Activated naive CD4-positive, alpha-beta T cell treated with anti-CD3 and anti-CD28 coated beads, Interleukin-2, amount 50 U/mL, for 72 hours (primary cell): Measurements from ENCODE around the gene UMODL1. TPM values are rescaled to one million over a fixed set of nuclear protein-coding genes. Genes with fewer than 3 reads are reported as not detected.

Experiments used
- ATAC-seq, 2 donors: fragments of 150-1000 bp; cut with Tn5 transposase; 2 replicates each; pipeline ENCODE4 v1.10.0; 2021; ENCODE audit warnings: mild to moderate bottlenecking in 2 of 2, moderate library complexity in 2 of 2
- DNase-seq, 2 donors: peaks; one replicate each; pipeline ENCODE4 v3.0.0; 2021 to 2022; ENCODE audit warnings: low spot score in 2 of 2
- H3K27ac Mint-ChIP-seq, 2 donors: one replicate each; pipeline ENCODE4 v1.8.0; 2022; ENCODE audit warnings: mild to moderate bottlenecking in 2 of 2, mixed read lengths in 2 of 2
- H3K36me3 Mint-ChIP-seq, 2 donors: one replicate each; pipeline ENCODE4 v1.8.0; 2022; ENCODE audit warnings: mixed read lengths in 2 of 2
- H3K9me3 Mint-ChIP-seq, 2 donors: one replicate each; pipeline ENCODE4 v1.8.0; 2022; ENCODE audit warnings: mixed read lengths in 2 of 2
- total RNA-seq, 2 donors: library from RNA; stranded (reverse); gene quantifications; one replicate each; pipeline ENCODE4 v1.2.3, GENCODE V29; 2022

UMODL1 gene
- total RNA-seq, 2 donors from 2014 or later: 0.09 to 0.18 TPM

DNA sequence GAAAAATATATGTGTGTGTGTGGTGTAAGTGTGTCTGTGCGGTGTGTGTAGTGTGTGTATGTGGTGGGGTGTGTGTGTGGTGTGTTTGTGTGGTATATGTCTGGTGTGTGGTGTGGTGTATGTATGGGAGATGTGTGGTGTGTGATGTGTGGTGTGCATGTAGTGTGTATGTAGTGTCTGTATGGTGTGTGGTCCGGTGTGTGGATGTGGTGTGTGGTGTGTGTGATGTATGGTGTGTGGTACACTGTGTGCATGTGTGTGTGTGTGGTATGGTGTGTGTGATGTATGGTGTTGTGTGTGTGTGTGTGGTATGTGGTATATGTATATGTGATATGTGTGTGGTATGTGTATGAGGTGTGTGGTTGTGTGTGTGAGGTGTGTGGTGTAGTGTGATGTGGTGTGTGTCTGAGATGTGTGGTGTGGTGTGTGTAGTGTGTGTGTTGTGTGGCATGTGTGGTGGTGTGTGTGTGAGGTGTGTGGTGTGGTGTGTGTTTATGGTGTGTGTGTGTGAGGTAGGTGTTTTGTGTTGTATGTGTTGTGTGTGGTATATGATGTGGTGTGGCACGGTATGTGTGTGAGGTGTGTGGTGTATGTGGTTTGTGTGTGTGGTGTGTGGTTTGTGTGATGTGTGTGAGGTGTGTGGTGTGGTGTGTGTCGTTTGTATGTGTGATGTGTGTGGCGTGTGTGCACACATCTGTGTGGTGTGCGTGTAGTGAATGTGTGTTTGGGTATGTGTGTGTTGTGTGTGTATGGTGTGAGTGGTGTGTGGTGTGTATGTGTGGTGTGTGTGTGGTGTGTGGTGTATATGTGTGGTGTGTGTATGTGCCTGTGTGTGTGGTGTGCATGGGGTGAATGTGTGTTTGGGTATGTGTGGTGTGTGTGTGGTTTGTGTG, 112.5 kb downstream of the UMODL1 start:
- no peak for DNase-seq
- Mint-ChIP-seq H3K36me3 (peaks cover 10 to 18% of the 10 kb centered on the region in 2 donors), H3K27ac (no peak overlapping the region), H3K9me3 (peaks cover 13 to 15% of the 10 kb centered on the region in 2 donors)
- no peak for ATAC-seq

DNA sequence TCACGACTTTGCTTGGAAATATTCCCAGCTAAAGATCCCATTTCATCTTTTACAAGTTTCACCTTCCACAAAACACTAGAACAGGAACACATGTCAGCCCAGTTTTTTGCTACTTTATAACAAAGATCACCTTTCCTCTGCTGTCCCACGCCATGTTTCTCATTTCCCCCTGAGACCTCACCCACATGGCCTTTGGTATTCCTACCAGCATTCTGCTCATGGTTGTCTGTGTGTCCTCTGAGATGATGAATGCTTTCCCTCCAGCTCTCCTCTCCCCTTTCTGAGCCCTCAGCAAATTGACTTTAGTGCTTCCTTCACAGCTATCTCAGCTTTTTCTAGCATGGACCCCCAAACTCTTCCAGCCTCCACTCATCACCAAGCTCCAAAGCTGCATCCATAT, 115.5 kb downstream of the UMODL1 start:
- no peak for ATAC-seq
- no peak for DNase-seq
- Mint-ChIP-seq H3K36me3 (peaks cover 10 to 18% of the 10 kb centered on the region in 2 donors), H3K9me3 (peaks cover 13 to 15% of the 10 kb centered on the region in 2 donors), H3K27ac (peak overlapping the region; percentile 6 to 86)

DNA sequence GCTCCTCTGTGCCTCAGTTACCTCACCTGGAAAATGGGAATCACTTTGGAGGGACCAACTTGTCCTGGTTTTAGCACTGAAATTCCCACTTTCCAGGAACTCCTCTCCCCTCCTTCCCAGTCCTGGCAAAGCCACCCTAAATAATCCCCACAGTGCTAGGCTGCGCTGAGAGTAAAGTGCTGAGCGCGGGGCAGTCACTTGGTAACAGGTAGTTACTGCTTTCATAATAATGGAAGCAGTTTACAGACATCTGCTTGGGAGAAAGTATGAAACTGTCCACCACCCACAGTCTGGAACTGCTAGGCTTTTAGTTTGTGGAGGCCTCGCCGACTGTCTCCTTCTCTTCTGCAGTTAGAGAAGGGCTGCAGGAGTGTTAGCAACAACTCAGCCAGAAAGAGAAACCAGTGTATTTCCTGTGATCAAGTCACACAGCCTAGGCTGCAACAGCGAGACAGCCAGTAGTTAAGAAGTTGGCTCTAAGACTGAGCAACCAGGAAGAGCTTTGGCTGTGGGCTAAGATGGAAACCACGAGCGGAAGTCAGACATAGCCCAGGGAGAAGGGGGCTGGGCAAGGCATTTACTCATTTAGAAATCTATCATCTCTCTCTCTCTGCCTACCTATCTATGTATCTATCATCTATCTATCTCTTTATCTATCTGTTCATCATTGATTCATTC, 117.0 kb downstream of the UMODL1 start:
- DNase-seq (peak; percentile 71 to 79), ATAC-seq (peak; percentile 89 to 93)
- peaks cover 13 to 15% of the 10 kb centered on the region in 2 donors for H3K9me3 Mint-ChIP-seq
- peaks cover 10 to 18% of the 10 kb centered on the region in 2 donors for H3K36me3 Mint-ChIP-seq
- peak overlapping the region; percentile 86 to 93 for H3K27ac Mint-ChIP-seq

DNA sequence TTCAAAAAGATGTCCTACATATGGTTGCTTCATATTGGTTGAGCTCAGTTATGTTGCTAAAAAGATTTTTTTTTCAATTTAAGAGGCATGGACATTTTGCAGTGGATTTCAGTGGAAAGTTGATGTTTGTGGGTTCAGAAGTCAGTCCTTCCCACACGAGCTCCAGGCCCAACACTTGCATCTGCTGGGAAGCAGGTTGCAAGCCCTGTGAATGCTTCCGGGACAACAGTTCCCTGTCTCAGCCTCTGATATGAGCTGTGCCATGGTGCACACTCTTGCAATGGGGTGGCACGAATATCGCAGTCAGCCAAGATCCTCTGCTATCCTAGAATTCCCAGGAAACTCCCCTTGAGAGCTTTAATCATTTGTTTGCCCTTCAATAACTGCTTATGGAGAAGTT, 117.5 kb downstream of the UMODL1 start:
- no peak for DNase-seq
- Mint-ChIP-seq H3K36me3 (peaks cover 10 to 18% of the 10 kb centered on the region in 2 donors), H3K9me3 (peaks cover 13 to 15% of the 10 kb centered on the region in 2 donors), H3K27ac (peak overlapping the region; percentile 27 to 86)
- no peak for ATAC-seq

DNA sequence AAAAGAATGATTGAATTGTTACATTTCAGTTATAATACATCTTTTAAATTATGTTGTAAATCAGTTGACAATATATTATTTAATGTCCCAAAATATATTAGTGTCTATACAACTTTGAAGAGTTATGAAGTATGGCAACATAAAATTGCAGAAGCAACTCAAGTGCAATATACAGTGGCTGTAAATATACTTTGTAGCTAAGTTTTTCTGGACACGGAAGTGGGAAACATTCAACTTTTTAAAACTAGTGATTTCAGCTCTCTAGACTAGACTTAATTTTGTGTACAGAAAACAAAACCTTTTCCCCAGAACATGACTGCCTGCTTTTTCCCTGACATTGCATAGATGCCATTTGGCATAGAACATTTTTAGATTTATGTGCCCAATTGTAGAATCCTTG, 118.3 kb downstream of the UMODL1 start:
- H3K9me3 Mint-ChIP-seq: peaks cover 13 to 15% of the 10 kb centered on the region in 2 donors
- peaks cover 10 to 18% of the 10 kb centered on the region in 2 donors for H3K36me3 Mint-ChIP-seq
- DNase-seq (no peak), ATAC-seq (no peak)
- no peak overlapping the region for H3K27ac Mint-ChIP-seq

DNA sequence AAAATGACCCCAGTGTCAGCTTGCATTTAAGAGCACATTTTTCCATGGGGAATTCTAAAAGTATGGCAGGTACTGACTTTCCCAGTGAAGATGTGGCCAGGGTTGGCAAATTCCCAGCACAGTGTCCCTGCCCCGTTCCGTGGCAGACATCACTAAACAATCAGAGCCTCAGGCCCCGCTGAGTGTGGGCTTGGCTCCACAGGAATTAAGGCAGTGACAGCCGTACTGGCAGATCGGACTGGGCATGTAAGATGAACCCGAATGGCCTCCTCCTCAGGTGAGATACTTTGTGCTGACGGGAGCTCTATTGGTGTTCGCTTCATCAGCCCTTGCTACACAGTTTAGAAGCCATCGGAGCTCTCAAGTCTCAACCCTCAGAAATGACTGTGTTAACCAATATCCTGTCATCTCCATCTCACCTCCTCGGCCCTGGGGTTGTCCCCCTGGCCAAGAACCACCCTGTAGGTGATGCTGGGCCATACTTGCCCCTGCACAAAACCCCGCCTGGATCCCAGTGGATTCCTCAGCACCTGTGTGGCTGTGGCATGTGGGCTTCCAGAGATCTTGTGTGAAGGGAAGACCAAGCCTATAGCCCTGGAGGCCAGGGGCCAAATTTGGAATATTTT, 118.9 kb downstream of the UMODL1 start:
- peaks cover 13 to 15% of the 10 kb centered on the region in 2 donors for H3K9me3 Mint-ChIP-seq
- H3K36me3 Mint-ChIP-seq: peaks cover 10 to 18% of the 10 kb centered on the region in 2 donors
- peak; percentile 56 to 57 for ATAC-seq
- peak in 1 of 2 donors; percentile 50 for DNase-seq
- H3K27ac Mint-ChIP-seq: no peak overlapping the region

DNA sequence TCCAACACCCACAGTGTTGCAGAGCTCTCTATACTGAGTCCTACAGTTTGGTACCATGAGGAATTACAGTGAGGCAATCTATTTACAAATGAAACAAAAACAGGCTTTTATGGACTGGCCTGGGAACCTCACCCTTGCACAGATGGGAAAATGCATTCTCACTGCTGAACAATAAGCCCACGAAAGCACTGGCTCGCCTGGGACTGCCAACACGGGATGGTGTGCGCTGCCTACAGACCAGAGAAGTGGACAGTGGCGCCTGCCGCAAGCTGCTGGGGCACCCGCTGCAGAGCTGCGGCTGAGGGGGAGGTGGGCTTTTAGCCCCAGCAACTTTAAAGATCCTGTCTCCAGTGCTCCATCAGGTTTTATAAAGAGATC, 119.4 kb downstream of the UMODL1 start:
- no peak for ATAC-seq
- H3K27ac Mint-ChIP-seq: no peak overlapping the region
- peaks cover 13 to 15% of the 10 kb centered on the region in 2 donors for H3K9me3 Mint-ChIP-seq
- DNase-seq: no peak
- peaks cover 10 to 16% of the 10 kb centered on the region in 2 donors for H3K36me3 Mint-ChIP-seq

DNA sequence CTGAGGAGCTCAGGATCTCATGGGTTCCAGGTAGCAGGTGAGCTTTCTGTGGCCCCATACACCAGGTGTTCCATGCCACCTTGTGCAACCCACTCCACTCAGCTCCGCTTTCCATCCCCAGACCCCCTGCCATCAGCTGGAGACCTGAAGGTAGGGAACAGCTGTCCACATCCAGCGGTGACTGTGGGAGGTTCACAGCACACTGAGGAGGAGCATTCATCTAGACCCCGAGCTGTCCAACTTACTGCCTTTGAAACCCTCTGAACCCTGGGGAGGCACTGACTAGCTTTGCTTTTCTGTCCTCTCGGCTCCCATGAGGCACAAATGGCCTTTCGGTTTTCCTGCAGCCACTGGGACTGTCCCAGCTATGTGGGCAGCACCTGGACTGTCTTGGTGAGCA, 119.9 kb downstream of the UMODL1 start:
- no peak for DNase-seq
- peaks cover 8 to 9% of the 10 kb centered on the region in 2 donors for H3K9me3 Mint-ChIP-seq
- ATAC-seq: no peak
- H3K36me3 Mint-ChIP-seq: peaks cover 10% of the 10 kb centered on the region in 2 donors
- no peak overlapping the region for H3K27ac Mint-ChIP-seq

DNA sequence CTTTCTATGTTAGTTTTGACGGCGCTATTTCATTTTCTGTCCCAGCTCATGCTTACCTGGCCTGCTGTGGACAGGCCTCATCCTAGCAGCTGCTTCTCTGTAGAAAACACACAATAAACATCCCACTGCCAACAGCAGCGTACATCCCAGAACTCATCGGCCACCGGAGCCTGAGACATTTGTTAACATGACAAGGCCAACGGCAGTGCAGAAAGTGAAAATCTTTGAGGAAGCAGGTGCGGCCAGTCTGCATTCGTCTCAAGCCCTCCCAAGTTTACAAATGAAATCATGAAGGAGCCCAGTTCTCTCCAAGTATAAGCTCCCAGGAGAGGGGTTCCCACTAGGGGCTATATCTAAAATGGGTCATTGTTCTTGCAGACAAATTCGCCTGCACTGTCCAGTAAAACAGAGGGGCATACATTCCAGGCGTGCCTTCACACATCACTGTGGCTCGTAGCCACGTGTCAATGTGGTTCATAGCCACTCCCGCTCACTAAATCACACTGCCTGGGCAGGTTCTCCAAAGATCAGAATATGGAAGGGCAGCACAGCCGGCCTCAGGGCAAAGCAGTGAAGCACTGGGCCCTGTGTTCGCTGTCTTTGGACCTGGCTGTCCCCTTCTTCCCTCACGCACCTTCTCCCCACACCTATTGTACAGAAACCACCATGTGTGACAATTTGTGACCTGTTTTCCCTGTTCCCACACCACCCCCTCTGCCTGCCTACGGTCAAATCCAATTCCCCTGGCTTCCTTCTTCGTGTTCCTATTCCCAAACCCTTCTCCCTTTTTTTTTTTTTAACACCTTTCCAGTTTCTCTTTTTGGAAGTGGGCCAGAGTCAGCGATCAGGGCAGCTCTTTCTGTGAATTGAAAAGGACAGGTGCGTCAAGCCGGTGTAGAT, 120.8 kb downstream of the UMODL1 start:
- no peak for DNase-seq
- H3K36me3 Mint-ChIP-seq: peaks cover under 1% of the 10 kb centered on the region in 2 donors
- H3K27ac Mint-ChIP-seq: no peak overlapping the region
- no peak for ATAC-seq
- H3K9me3 Mint-ChIP-seq: no peaks in the 10 kb centered on the region

Other genes with a start within 250 kb of the UMODL1 start
- gene PRDM15, start 192.0 kb upstream of the UMODL1 start, total RNA-seq: 10 to 100 TPM; 13.1 to 23.0 TPM
- 10 to 100 TPM; 15.8 to 24.7 TPM for gene C2CD2, start 117.3 kb upstream of the UMODL1 start, total RNA-seq
- gene ZBTB21, start 61.0 kb upstream of the UMODL1 start, total RNA-seq: 10 to 100 TPM; 28.6 to 61.0 TPM
- gene ABCG1, start 147.8 kb downstream of the UMODL1 start, total RNA-seq: 10 to 100 TPM; 15.4 to 24.4 TPM
- gene TFF3, start 244.1 kb downstream of the UMODL1 start, total RNA-seq: not detected